Nasal cavity respiratory epithelium epithelial cell of viscerocranial mucosa (primary cell): ENCODE results near the gene RBM48. TPM values are rescaled to one million over a fixed set of nuclear protein-coding genes. Genes with fewer than 3 reads are reported as not detected.

Experiments
- total RNA-seq: library from RNA; depleted of rRNA; stranded (reverse); fragments of >200 nt; gene quantifications from 2 replicates; pipeline ENCODE4 v1.2.3, GENCODE V29; 2014

Gene RBM48
- total RNA-seq, result 7.9 and 11.8 TPM in 2 replicates

GRCh38 chr7:92528188-92528957, at the start of gene RBM48, which contains the start of gene PEX1:
Gene RBM48 (plus strand): TSS chr7:92528795. CDS start chr7:92528814, 19 bp downstream.
Gene PEX1 (minus strand): TSS chr7:92528520. CDS start chr7:92528435, 85 bp downstream.

Other genes with a start within 250 kb of the RBM48 start
- gene GATAD1, start 81.3 kb upstream of the RBM48 start, total RNA-seq, result 19.5 and 32.0 TPM in 2 replicates
- not detected in 2 replicates for gene ERVW-1, start 50.8 kb upstream of the RBM48 start, total RNA-seq
- 16.7 and 24.1 TPM in 2 replicates for gene PEX1, start 275 bp upstream of the RBM48 start, total RNA-seq
- gene FAM133B, start 61.6 kb downstream of the RBM48 start, total RNA-seq, result 17.4 and 23.5 TPM in 2 replicates